Left hindlimb (tissue), 1 donor: Measurements from ENCODE around the gene HOXD9.

Source experiments
- DNase-seq: peaks from one replicate; pipeline ENCODE4 v3.0.0-alpha.2; 2018

HOXD9 gene

GRCh38 chr2:176122683-176123410, at the start of gene HOXD9:
HOXD9 (plus strand) TSS chr2:176122719; CDS start chr2:176122769, 50 bp downstream.
- DNase-seq, result peak; percentile 85

GRCh38 chr2:176072951-176073904, 49.3 kb upstream of the HOXD9 start:
- peak; percentile 34 for DNase-seq

- no peak for DNase-seq
Measured at GRCh38 chr2:176074919-176075425, 47.5 kb upstream of the HOXD9 start.

GRCh38 chr2:176075481-176075880, 47.0 kb upstream of the HOXD9 start:
- DNase-seq, result no peak

GRCh38 chr2:176076063-176076462, 46.5 kb upstream of the HOXD9 start:
- DNase-seq, result no peak

- DNase-seq, result no peak
Measured at GRCh38 chr2:176076796-176077195, 45.7 kb upstream of the HOXD9 start.

- DNase-seq, result no peak
Measured at GRCh38 chr2:176078541-176079284, 43.8 kb upstream of the HOXD9 start.

- DNase-seq, result no peak
Measured at GRCh38 chr2:176079285-176079830, 43.2 kb upstream of the HOXD9 start.

GRCh38 chr2:176079831-176080539, 42.5 kb upstream of the HOXD9 start:
- DNase-seq, result peak; percentile 58

- DNase-seq, result peak; percentile 58
Measured at GRCh38 chr2:176080540-176081375, 41.8 kb upstream of the HOXD9 start.

GRCh38 chr2:176081376-176081836, 41.1 kb upstream of the HOXD9 start:
- DNase-seq, result peak; percentile 37

- peak; percentile 53 for DNase-seq
Measured at GRCh38 chr2:176081837-176082524, 40.5 kb upstream of the HOXD9 start.

- DNase-seq, result no peak
Measured at GRCh38 chr2:176082525-176082823, 40.0 kb upstream of the HOXD9 start.

- DNase-seq, result peak; percentile 50
Measured at GRCh38 chr2:176082824-176083751, 39.4 kb upstream of the HOXD9 start.

- DNase-seq, result peak; percentile 25
Measured at GRCh38 chr2:176083796-176084261, 38.7 kb upstream of the HOXD9 start, which contains the start of gene EVX2. EVX2 (minus strand) TSS chr2:176083962; CDS start chr2:176083776, 186 bp downstream.

- peak; percentile 36 for DNase-seq
Measured at GRCh38 chr2:176084611-176085119, 37.9 kb upstream of the HOXD9 start.

GRCh38 chr2:176085120-176085788, 37.3 kb upstream of the HOXD9 start:
- peak; percentile 31 for DNase-seq
